Thyroid gland (tissue), 4 donors: Measurements from ENCODE around the gene GAS7.

ENCODE experiments used
- CTCF ChIP-seq, 6 experiments: fragments of 200-600 bp in 3 of 6; fragments of 450-650 bp in 3 of 6; sonication (generic) in 3 of 6; IDR thresholded peaks; one replicate each; pipeline ENCODE4 v1.5.1; 2016 to 2019; ENCODE audit warnings: antibody characterized with exemption in 6 of 6, mild to moderate bottlenecking in 2 of 6, inconsistent platforms in 1 of 6, moderate library complexity in 1 of 6
- POLR2A ChIP-seq, 2 donors: fragments of 450-650 bp; IDR thresholded peaks; one replicate each; pipeline ENCODE4 v1.6.1; 2017; ENCODE audit warnings: antibody characterized with exemption in 2 of 2, mild to moderate bottlenecking in 2 of 2, moderate library complexity in 1 of 2

DNA sequence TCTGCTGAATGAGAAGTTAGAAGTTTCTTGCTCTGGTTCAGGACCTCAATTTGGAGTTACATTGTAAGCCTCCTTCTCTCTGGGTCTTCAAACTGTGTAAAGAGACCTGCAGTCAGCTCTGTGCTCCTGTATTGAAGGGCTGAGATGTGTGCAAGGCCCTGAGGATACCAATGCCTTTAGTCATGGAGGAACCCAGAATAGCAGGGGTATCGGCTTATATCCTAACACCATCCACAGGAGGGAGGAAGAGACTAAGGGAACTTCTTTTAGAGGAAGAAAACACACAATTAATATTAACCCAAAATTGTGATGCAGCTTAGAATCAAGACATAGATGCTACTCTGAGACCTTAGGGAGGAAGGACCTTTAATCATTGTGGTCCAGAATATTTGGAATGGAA is 336.2 kb downstream of the GAS7 start:
- TF ChIP-seq CTCF (IDR thresholded peaks at IDR 0.05): no peak
- TF ChIP-seq POLR2A (IDR thresholded peaks at IDR 0.05): no peak
